Inflammatory macrophage treated with lipopolysaccharide for 1 hour (primary cell): ENCODE data around the gene GAREM1.
"Not testable (repeated sequence)": the region's sequence is repeated elsewhere in the genome, so short reads cannot be mapped to it uniquely, and the experiment has no call there.

Source experiments
- DNase-seq, 2 donors: peaks; one replicate each; pipeline ENCODE4 v3.0.0-alpha.2; 2020 to 2022

GAREM1 gene

DNA sequence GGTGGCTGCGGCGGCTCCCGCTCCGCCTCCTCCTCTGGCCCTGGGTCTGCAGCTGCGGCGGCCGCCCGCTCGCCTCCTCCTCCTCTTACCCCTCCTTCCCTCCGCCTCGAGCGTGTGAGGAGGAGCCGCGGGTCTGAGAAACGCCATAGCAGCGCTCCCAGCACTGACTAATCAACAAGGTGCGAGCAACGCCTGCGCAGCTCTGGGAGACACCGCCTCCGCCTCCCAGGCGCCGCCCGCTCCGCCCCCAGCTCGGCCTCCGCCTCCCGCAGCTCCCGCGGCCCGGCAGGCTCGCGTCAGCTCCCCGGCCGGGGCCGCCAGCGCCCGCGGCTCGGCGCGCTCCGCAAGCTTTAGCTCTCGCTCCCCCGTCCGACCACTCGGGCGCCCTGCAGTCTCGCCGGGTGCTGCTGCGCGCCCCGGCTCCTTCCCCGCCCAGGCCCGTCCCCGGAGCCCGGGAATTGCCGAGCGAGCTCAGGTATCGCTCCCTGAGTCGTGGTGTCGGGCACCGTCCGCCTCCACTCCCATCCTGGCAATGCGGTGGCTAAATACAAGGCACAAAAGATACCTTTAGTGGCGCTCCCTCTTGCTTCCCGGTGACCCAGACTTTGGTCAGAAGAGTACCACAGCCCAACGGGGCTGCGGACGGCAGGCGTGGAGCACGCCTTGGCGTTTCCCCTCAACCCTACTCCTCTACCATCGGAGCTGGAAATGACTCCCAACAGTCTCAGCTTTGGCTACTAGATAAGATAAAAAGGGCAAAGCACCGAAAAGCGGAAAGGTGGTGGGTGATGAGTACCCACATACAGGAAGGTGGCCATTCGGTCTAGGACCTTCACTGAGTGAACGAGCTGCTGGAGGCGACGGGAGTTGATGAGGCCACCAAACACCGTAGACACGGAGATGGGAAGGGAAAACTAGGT lies at the start of gene GAREM1:
Gene GAREM1, minus strand, starts transcription at position 169 of the 920 bp plus-strand sequence. CDS start 454 bp downstream, outside the sequence.
- DNase-seq, result peak; percentile 21 to 54

DNA sequence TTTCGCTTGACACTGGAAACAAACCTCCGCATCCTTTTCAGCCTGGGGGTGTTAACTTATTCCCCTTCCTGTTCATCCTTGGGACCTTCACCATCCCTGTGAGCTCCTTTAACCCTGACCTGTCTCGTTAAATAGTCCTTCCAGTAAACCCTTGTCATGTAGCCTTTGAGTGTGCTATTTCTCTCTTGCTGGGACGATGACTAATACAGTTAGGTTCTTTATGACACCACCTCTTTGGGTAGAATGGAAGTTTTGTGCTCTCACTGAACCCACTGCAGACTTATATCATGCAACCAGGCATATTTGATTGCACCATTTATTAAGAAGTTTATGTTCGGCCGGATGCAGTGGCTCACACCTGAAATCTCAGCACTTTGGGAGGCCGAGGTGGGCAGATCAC lies 40.5 kb upstream of the GAREM1 start:
- no peak for DNase-seq

DNA sequence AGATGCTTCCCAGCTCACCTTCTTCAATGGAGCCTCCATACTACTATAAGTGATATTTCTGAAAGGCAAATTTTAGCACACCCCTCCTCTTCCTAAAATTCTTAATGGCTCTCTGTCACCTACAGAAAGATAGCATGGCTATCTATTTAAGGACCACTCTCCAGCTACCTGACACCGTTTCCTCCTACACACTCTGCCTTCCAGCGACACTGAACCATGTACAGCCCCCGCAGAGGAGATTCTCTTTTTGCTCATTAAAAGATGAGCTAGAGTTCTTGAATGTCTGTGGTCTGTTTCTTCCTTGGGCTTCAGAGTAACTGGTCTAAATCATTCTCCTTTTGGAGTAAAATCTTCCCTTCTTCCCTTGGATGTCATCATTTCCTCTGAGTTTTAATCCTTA lies 38.4 kb upstream of the GAREM1 start:
- no peak for DNase-seq

DNA sequence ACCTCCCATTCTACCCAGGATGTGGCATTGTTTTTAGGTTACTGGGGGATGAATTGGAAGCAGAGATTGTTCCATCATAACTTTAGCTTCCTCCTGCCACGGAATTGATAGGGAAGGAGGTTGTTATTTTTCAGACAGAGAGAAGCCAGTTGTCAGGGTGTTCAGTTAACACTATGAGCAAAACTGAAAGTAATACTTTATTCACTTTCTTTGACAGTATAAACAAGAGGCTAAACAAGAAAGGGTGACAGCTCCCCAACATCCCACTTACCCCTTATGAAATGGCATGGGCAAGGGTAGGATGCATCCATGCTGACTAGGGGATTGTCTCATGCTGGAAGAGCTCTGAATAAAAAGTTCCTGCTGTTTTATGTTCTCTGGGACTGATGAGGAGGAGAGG lies 36.4 kb upstream of the GAREM1 start:
- DNase-seq, result no peak

DNA sequence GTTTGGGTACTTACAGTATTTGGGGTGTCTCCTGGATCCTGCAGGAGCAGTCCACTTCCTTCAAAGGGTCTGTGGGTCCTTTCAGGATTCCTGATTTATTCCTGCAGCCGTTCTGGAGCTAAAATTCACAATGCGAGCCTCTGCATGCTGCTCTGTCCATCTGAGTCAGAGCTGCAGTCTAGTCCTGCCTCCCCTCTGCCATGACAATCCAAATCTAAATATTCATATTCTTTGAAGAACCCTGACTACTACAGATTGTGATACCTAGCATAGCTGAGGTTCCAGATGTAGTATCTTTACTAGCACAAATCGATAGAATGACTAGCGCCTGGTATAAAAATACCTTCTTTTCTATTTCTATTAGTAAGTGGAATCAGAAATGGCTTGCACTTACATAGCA lies 31.3 kb upstream of the GAREM1 start:
- no peak for DNase-seq

DNA sequence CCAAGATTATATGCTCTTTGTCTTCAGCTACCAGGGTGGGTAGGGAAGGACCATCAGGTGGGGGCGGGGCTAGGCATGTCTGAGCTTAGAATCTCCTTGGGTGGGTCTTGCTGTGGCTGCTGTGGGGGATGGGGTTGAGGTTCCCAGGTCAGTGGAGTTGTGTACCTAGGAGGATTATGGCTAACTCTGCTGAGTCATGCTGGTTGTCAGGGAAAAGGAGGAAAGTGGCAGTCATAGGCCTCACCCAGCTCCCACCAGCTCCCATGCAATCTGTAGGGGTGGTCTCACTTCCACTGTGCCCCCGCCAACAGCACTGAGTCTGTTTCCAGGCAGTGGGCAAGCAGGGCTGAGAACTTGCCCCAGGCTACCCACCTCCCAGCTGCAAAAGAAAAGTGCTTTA lies 30.6 kb upstream of the GAREM1 start:
- not testable (repeated sequence) for DNase-seq

DNA sequence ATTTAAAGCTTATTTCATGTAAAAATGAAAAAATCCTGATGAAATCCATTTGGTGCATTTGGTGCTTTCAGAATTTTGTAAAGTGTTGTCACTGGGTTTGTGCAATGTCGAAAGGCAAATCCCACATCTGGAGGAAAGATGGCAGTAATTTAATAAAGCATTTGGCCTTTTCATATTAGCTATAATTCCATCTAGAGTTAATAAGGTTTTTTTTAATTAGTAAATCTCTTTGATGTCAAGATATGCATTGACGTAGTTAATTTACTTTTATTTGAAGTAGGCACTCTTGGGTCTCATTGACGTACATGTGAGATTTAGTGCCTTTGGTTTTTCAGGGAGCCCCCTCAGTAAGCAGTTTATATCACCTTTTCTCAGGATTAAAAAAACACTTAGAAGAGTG lies 12.3 kb upstream of the GAREM1 start:
- DNase-seq, result no peak

DNA sequence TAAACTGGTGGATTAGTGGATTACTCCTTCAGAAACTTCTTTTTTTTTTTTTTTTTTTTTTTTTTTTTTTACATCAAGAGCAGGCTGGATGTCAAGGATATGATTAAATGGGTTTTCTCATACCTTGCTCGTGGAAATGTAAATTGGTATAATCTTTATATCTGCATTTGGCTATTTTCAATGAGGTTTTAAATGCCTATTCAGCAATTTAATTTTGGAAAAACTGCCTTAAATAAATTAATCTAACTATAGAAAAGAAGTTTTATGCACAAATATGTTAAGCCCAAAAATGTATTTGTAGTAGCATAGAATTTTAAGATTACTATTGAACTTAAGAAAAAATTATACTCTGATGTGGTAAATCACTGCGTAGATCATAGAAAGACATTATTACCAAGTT lies 11.4 kb upstream of the GAREM1 start:
- DNase-seq, result no peak

DNA sequence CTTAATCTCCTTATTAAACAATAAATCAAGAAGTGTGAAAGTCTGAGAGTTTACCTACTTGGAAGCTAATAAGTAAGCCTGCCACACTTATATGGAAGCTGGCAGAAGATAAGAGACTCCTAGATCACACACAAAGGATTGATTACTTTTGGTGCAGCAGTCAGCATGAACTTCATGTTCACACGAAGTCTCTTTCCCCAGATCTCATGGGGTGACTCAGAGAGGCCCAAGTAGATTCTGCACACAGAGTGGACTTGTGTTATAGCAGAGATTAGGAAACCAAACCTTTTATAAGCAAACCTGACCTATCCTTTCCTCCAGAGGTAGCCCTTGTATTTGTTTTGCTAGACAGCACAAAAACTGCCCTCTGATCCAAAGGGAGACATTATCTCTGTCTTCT lies 9.9 kb upstream of the GAREM1 start:
- no peak for DNase-seq

DNA sequence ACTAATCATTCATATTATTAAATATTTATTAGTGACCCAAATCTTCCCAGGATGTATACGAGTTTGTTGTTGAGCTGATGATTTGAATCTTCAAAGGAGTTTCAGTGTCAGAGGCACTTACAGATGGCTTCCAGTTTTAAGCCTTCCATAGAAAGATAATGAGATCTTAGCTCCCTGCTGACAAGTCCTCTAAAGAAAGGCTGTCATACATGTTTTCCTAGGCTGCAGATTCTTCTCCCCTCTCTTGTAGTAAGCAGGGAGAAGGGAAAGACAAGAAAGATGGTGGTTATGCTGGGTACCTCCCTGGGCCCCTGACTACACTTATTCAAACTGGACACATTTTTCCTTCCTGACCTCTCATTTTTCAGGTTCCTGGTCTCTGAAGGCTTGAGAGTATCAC lies 8.1 kb upstream of the GAREM1 start:
- no peak for DNase-seq

DNA sequence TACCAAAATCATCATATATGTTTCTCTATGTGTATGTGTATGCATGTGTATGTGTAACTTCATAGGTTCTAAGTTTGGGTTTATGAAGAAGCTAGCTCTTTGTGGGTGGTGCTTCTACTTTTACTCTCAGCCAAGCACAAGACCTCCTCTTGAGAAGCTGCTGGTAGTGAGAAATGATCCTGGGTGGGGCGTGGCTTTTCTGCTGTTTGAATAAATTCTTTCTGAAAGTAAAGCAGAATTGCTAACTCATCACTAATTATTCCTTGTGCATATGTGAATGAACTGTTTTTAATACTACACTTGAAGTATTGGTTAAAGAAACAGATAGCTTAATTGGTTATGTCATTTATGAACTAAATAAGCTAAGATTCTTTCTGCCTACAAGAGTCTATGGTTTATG lies 7.6 kb upstream of the GAREM1 start:
- DNase-seq, result no peak

DNA sequence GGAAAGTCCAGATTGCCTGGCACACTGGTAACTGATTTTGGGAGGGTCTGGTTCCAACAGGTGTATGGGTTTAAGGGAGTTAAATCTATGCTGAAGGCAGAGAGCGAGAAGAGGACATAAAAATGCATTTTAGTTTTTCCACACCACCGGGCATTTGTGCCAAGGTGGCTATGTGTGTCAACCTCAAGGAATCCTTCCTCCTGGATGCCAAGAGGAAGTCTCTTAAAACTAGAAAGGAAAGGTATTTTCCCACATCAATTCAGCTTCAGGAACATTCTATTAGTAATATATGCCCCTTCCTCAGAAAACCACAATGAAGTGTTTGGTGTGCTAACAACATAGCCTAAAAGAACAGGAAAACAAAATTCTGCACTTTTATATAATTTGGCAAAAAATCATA lies 5.4 kb upstream of the GAREM1 start:
- no peak for DNase-seq

DNA sequence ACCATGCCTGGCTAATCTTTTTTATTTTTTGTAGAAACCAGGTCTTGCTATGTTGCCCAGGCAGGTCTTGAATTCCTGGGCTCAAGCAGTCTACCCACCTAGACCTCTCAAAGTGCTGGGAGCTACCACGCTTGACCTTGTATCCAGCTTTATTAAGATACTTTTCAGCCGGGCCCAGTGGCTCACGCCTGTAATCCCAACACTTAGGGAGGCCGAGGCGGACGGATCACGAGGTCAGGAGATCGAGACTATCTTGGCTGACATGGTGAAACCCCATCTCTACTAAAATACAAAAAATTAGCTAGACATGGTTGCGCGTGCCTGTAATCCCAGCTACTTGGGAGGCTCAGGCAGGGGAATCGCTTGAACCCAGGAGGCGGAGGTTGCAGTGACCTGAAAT lies 4.4 kb upstream of the GAREM1 start:
- DNase-seq, result not testable (repeated sequence)

DNA sequence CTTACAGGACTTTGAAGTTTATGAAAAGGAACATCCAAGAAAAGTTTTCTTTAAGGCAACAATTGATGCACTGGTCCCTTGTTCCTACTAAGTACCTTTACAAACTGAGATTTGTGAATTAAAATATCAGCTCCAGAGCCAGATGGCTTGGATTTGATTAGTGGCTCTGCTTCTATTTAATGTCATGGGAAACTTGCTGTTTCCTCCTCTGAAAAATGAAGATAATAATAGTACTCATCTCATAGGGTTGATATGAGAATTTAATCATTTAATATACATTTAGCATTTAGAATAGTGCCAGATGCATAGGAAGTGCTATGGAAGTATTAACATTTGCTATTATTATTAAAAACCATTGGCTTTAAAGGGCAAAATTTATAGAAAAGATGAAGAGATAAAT lies 2.6 kb upstream of the GAREM1 start:
- no peak for DNase-seq

DNA sequence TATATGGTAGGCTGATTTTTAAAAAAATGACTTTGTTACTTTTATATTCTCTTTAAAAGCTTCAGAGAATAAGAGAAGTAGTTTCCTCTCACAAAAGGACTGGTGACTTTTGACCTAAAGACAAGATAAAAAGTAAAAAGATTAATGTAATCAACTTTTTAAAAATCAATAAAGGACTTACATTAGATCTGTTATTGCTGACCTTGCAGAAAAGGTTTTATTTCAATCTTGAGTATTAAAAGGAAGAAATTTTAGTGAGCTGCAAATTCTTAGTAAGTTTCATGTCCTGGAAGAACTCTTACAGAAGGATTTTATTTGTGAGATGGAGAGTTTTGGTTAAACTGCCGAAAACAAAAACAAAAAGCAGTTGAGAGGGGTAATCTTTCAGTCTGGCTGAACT lies 2.2 kb upstream of the GAREM1 start:
- no peak for DNase-seq

DNA sequence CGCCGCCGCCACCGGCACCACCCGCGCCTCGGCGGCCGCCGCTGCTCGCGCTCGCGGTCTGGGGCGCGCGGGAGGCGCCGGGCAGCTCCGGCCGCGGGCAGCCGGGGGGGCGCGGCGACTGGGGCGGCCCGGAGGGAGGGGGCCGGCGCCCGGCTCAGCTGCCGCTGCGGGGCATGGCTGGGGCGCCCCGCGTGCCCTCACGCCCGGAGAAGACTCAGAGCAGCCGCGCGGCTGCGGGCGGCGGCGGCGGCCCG lies 295 bp downstream of the GAREM1 start:
- DNase-seq, result no peak

DNA sequence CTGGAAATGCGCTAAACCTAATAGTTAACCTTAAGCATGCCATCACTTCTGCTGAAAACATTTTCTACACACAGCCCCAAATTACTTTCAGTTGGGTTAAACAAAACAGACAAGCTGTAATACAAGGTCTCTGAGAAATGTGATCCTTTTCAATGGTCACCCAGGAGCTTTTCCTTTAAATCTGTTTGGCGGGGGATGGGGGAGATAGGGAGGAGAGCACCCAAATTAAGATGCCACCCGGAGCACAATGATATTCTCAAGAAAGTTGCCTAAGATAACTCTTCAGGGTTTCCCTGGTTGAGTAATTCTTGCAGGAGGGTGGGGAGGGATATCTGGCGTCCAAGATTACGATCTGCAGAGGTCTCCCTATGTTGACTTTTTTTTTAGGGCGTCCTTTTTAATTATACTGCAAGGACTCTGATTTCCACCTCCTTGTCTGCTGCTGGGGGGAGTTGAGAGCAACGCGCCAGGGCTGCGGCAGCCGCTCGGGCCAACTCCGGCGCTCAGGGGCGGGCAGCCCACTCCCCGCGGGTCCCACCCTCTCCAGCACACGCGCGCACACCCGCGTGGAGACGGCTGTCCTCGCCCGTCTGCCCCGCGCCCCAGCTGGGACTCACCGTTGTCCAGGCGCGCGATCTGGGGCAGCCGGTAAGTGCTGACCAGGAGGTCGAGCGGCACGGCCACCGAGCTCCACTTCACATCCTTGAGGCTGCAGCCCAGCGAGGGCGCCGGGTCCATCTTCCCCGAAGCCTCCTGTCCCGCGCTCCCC lies 807 bp downstream of the GAREM1 start:
- DNase-seq, result peak in 1 of 2 donors; percentile 11

DNA sequence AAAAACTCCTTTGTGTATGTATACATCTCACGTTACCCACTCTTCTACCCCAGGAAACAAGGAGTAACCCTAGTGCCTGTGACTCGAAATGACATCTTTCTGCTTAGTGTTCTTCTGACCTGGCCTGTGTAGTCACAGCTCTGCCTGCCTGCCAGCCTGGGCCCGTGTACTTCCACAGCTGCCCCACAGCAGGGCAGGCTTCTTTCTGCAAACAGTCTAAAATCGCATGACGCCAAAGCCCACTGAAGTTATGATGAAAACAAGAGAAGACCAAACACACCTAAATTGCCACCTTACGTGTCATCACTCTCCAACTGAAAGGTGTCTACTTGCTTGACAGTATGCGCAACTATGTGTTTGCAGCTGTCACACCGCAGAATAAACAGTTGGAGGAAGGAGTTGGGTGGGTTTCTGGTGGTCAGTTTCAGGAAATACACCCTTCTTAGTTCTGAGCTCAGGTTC lies 1.5 kb downstream of the GAREM1 start:
- no peak for DNase-seq

DNA sequence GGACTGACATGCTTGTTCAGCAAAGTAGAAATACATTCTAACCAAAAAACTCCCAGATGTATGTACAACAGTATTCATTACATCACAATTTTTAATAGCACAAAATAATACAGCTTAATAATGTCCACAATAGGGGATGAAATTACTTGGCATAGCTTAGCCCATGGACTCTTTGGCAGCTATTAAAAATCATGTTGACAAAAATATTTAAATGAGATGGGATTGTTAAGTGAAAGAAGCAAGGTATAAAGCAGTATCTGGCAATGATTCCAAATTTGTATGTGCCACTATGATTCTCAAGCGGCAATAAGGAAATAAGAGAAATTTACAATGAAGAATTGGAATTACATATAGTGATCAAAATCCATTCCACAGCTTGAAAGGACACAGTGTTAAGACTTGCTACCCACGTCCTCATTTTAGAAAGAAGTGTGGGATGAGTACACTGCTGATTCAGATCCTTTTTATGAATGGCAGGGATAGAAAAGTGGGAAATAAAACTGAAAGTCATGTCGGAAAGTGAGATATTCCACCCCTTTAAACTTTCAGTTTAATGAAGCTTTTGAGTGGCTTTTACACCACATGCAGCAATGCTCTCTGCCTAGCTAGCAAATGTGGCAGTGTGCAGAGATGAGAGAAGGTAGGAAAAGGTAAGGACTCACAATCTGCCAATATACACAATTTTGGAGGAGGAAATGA lies 2.4 kb downstream of the GAREM1 start:
- DNase-seq, result peak; percentile 17 to 41

DNA sequence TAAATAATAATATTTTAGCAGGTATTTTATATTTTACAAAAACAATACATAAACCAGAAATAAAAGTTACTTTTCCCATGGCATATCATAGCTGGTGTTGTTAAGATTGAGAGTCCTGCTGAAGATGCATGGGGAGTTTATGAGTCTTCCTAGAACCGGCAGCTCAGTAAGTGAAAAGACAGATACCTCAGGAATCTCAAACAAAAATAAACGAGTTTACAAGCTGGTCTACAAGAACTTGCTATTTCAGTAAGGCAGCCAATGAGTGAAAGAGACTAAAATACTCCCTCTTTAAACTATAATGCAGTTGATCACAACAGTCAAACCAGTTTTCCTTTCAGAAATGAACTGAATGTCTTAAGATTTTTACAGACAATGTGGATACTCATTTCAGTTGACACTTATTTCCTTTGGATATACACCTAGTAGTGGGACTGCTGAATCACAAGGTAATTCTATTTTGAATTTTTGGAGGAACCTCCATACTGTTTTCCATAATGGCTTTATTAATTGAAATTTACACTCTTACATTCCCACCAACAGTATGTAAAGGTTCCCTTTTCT lies 8.9 kb downstream of the GAREM1 start:
- no peak for DNase-seq

DNA sequence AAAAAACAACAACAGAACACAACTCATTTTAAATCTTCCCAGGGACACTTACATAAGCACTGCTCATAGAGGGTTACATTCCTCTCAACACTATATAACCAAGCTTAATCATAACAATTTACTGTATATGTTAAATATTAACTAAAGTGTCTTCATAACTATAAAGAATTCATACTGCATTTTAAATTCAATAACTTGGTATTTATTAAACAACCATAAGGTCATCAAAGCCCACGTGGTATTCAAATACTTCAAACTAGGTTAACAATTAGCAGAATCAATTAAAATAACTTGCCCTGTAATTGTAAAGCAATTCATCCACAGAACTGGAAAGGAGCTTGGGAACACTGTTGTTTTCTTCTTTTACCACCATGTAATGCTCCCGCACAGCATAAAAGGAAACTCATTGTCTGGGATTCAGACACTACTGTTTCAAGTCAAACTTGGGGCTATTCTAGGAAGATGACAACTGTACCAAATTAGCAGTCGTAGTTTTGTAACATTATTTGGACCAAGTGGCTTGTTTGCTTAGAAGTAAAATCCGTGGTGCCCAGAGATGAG lies 10.4 kb downstream of the GAREM1 start:
- DNase-seq, result no peak

DNA sequence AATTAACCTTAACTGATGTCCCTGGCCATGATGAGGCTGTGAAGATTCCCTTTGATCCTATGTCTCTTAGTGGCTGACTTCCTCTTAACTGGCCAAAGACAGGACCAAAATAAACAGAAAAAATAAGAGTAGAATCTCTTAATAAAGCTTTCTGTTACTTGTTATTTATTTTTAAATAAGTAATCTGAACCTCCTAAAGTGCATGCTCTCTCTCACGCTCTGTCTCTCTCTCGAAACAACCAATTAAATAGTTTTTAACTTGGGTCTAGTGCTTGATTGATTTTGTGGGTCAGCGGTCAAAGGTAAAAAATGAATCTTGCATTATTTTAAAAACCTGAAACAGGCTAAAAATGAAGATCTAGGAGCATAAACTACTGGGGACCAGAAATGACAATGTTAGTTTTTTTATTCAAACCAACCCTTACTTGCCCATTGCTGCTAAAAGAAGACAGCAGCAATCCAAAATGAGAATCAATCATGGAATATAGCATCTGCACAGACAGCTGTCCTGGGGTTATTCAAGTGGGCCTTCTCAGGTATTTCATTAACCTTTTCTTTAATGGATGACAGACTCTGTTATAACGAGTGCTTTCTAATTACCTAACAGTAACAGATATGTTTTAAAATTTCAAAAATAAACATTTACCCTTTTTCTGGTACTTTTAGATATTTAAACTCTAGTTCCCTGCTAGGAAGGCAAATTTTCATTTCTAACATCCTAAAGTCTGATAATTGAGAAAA lies 11.2 kb downstream of the GAREM1 start:
- no peak for DNase-seq
